Measurements from ENCODE around the gene RCAN1. TPM values are rescaled to one million over a fixed set of nuclear protein-coding genes. Genes with fewer than 3 reads are reported as not detected.

Gene RCAN1
- total and polyA plus RNA-seq, 4 donors, result 26.7 to 67.9 (median 46.7) TPM

- H3K9me3 ChIP-seq (ENCODE audit: control insufficient read depth in 4 of 4, low read length in 3 of 4), result no peaks in the 10 kb centered on the region
- WGBS, result 85% methylated on average over 9 of the region's 9 CpGs
- H3K4me3 ChIP-seq (ENCODE audit: low read depth in 1 of 3, low read length in 3 of 3), result no peak overlapping the region
- no peaks in the 10 kb centered on the region for H3K36me3 ChIP-seq (ENCODE audit: control insufficient read depth in 4 of 4, insufficient read depth in 3 of 4, low read depth in 1 of 4, low read length in 3 of 4)
- no peak overlapping the region for H3K27ac ChIP-seq (ENCODE audit: low read depth in 1 of 2, low read length in 2 of 2)
- no peak for TF ChIP-seq FOXA1 (IDR thresholded peaks at IDR 0.05)
- no peak for TF ChIP-seq RXRA (IDR thresholded peaks at IDR 0.05)
- no peak for TF ChIP-seq CTCF (IDR thresholded peaks at IDR 0.05; ENCODE audit: low read depth, low read length, missing input control)
- TF ChIP-seq EGR1 (IDR thresholded peaks at IDR 0.05; ENCODE audit: low read depth in 2 of 2), result no peak
- TF ChIP-seq FOXA2 (IDR thresholded peaks at IDR 0.05), result no peak
- no peak for TF ChIP-seq GABPA (IDR thresholded peaks at IDR 0.05 in 1 of 2, conservative IDR thresholded peaks at IDR 0.05 in 1 of 2)
- TF ChIP-seq HNF4G (IDR thresholded peaks at IDR 0.05), result no peak
- TF ChIP-seq JUND (IDR thresholded peaks at IDR 0.05), result no peak
- TF ChIP-seq YY1 (IDR thresholded peaks at IDR 0.05), result no peak
- TF ChIP-seq SP1 (IDR thresholded peaks at IDR 0.05), result no peak
- TF ChIP-seq RAD21 (IDR thresholded peaks at IDR 0.05), result no peak
- no peak for TF ChIP-seq REST (IDR thresholded peaks at IDR 0.05)
- TF ChIP-seq, protein P1, sequence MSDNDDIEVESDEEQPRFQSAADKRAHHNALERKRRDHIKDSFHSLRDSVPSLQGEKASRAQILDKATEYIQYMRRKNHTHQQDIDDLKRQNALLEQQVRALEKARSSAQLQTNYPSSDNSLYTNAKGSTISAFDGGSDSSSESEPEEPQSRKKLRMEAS (IDR thresholded peaks at IDR 0.05), result no peak
- H3K9ac ChIP-seq (ENCODE audit: low read depth in 1 of 2, low read length in 2 of 2), result no peak overlapping the region
- no peak for DNase-seq (ENCODE audit: low spot score)
- peaks cover 0 to 2% (median 0%) of the 10 kb centered on the region in 4 donors for H3K4me1 ChIP-seq (ENCODE audit: control insufficient read depth in 4 of 4, insufficient read depth in 4 of 4, low read length in 3 of 4)
- no peaks in the 10 kb centered on the region for H3K27me3 ChIP-seq (ENCODE audit: control insufficient read depth in 4 of 4, insufficient read depth in 4 of 4, low read length in 3 of 4)
Observed at GRCh38 chr21:34580181-34580700, 34.7 kb downstream of the RCAN1 start.

- no peak overlapping the region for H3K27ac ChIP-seq (ENCODE audit: low read depth in 1 of 2, low read length in 2 of 2)
- DNase-seq (ENCODE audit: low spot score), result no peak
- no peaks in the 10 kb centered on the region for H3K9me3 ChIP-seq (ENCODE audit: control insufficient read depth in 4 of 4, low read length in 3 of 4)
- H3K9ac ChIP-seq (ENCODE audit: low read depth in 1 of 2, low read length in 2 of 2), result no peak overlapping the region
- H3K27me3 ChIP-seq (ENCODE audit: control insufficient read depth in 4 of 4, insufficient read depth in 4 of 4, low read length in 3 of 4), result no peaks in the 10 kb centered on the region
- TF ChIP-seq, protein P2, sequence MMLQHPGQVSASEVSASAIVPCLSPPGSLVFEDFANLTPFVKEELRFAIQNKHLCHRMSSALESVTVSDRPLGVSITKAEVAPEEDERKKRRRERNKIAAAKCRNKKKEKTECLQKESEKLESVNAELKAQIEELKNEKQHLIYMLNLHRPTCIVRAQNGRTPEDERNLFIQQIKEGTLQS (IDR thresholded peaks at IDR 0.05), result no peak
- TF ChIP-seq FOXA1 (IDR thresholded peaks at IDR 0.05) (no peak), RXRA (IDR thresholded peaks at IDR 0.05) (no peak), YY1 (IDR thresholded peaks at IDR 0.05) (no peak)
- TF ChIP-seq, protein P3, sequence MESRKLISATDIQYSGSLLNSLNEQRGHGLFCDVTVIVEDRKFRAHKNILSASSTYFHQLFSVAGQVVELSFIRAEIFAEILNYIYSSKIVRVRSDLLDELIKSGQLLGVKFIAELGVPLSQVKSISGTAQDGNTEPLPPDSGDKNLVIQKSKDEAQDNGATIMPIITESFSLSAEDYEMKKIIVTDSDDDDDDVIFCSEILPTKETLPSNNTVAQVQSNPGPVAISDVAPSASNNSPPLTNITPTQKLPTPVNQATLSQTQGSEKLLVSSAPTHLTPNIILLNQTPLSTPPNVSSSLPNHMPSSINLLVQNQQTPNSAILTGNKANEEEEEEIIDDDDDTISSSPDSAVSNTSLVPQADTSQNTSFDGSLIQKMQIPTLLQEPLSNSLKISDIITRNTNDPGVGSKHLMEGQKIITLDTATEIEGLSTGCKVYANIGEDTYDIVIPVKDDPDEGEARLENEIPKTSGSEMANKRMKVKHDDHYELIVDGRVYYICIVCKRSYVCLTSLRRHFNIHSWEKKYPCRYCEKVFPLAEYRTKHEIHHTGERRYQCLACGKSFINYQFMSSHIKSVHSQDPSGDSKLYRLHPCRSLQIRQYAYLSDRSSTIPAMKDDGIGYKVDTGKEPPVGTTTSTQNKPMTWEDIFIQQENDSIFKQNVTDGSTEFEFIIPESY (IDR thresholded peaks at IDR 0.05), result no peak
- 97% methylated on average over 1 of the region's 1 CpG for WGBS
- peaks cover 0 to 2% (median 0%) of the 10 kb centered on the region in 4 donors for H3K4me1 ChIP-seq (ENCODE audit: control insufficient read depth in 4 of 4, insufficient read depth in 4 of 4, low read length in 3 of 4)
- H3K36me3 ChIP-seq (ENCODE audit: control insufficient read depth in 4 of 4, insufficient read depth in 3 of 4, low read depth in 1 of 4, low read length in 3 of 4), result no peaks in the 10 kb centered on the region
- no peak overlapping the region for H3K4me3 ChIP-seq (ENCODE audit: low read depth in 1 of 3, low read length in 3 of 3)
Observed at GRCh38 chr21:34579411-34579810, 35.5 kb downstream of the RCAN1 start.

Measured in liver (tissue), 9 donors.